ENCODE measurements around the gene FGF18.
"Not testable (repeated sequence)": the region's sequence is repeated elsewhere in the genome, so short reads cannot be mapped to it uniquely, and the experiment has no call there.

The FGF18 gene

GRCh38 chr5:171418982-171419687, at the start of gene FGF18:
FGF18 (plus strand) TSS chr5:171419647; CDS start chr5:171420200, 553 bp downstream.
- no peak for DNase-seq

- DNase-seq: no peak
Observed at GRCh38 chr5:171369898-171370297, 49.5 kb upstream of the FGF18 start.

GRCh38 chr5:171370881-171371280, 48.6 kb upstream of the FGF18 start:
- not testable (repeated sequence) for DNase-seq

- no peak for DNase-seq
Observed at GRCh38 chr5:171371326-171371725, 48.1 kb upstream of the FGF18 start.

- no peak for DNase-seq
Observed at GRCh38 chr5:171379961-171380360, 39.5 kb upstream of the FGF18 start.

GRCh38 chr5:171384416-171384815, 35.0 kb upstream of the FGF18 start:
- not testable (repeated sequence) for DNase-seq

GRCh38 chr5:171384999-171385398, 34.4 kb upstream of the FGF18 start:
- DNase-seq: not testable (repeated sequence)

GRCh38 chr5:171386006-171386671, 33.3 kb upstream of the FGF18 start:
- DNase-seq: no peak

- peak; percentile 3 to 48 for DNase-seq
Observed at GRCh38 chr5:171386861-171387344, 32.5 kb upstream of the FGF18 start.

- DNase-seq: peak; percentile 98 to 99
Observed at GRCh38 chr5:171387345-171387969, 32.0 kb upstream of the FGF18 start, which contains the start of gene NPM1. NPM1 (plus strand) TSS chr5:171387849; CDS start chr5:171387949, 100 bp downstream.

GRCh38 chr5:171387970-171388815, 31.3 kb upstream of the FGF18 start:
- peak; percentile 67 to 80 for DNase-seq

GRCh38 chr5:171388816-171389168, 30.7 kb upstream of the FGF18 start:
- DNase-seq: no peak

GRCh38 chr5:171390883-171391677, 28.4 kb upstream of the FGF18 start:
- no peak for DNase-seq

- DNase-seq: no peak
Observed at GRCh38 chr5:171391996-171392577, 27.4 kb upstream of the FGF18 start.

- no peak for DNase-seq
Observed at GRCh38 chr5:171392585-171393159, 26.8 kb upstream of the FGF18 start.

- no peak for DNase-seq
Observed at GRCh38 chr5:171395042-171395441, 24.4 kb upstream of the FGF18 start.

GRCh38 chr5:171396583-171396982, 22.9 kb upstream of the FGF18 start:
- not testable (repeated sequence) for DNase-seq

GRCh38 chr5:171397190-171397589, 22.3 kb upstream of the FGF18 start:
- no peak for DNase-seq

GRCh38 chr5:171397599-171397998, 21.8 kb upstream of the FGF18 start:
- DNase-seq: no peak

- not testable (repeated sequence) for DNase-seq
Observed at GRCh38 chr5:171398660-171399059, 20.8 kb upstream of the FGF18 start.

GRCh38 chr5:171400169-171400568, 19.3 kb upstream of the FGF18 start:
- DNase-seq: no peak
